ENCODE measurements around the gene PLEKHA5. TPM values are rescaled to one million over a fixed set of nuclear protein-coding genes. Genes with fewer than 3 reads are reported as not detected.
"Not testable (repeated sequence)": the region's sequence is repeated elsewhere in the genome, so short reads cannot be mapped to it uniquely, and the experiment has no call there.

The PLEKHA5 gene
- total RNA-seq, 1 donor: 40.7 TPM

GRCh38 chr12:19088606-19089005 is 40.9 kb upstream of the PLEKHA5 start:
- TF ChIP-seq CTCF (IDR thresholded peaks at IDR 0.05; ENCODE audit: insufficient read depth, low read length): no peak
- H3K4me3 ChIP-seq (ENCODE audit: low read depth, low read length): no peak overlapping the region
- no peak for DNase-seq (ENCODE audit: low read depth)

GRCh38 chr12:19092482-19092881 is 37.1 kb upstream of the PLEKHA5 start:
- not testable (repeated sequence) for DNase-seq (ENCODE audit: low read depth); H3K4me3 ChIP-seq (ENCODE audit: low read depth, low read length)

GRCh38 chr12:19093218-19093617 is 36.3 kb upstream of the PLEKHA5 start:
- no peak overlapping the region for H3K4me3 ChIP-seq (ENCODE audit: low read depth, low read length)
- TF ChIP-seq CTCF (IDR thresholded peaks at IDR 0.05; ENCODE audit: insufficient read depth, low read length): no peak
- no peak for DNase-seq (ENCODE audit: low read depth)

GRCh38 chr12:19095331-19095730 is 34.2 kb upstream of the PLEKHA5 start:
- no peak for TF ChIP-seq CTCF (IDR thresholded peaks at IDR 0.05; ENCODE audit: insufficient read depth, low read length)
- no peak for DNase-seq (ENCODE audit: low read depth)
- H3K4me3 ChIP-seq (ENCODE audit: low read depth, low read length): no peak overlapping the region

- DNase-seq (ENCODE audit: low read depth): peak; percentile 83
- no peak for TF ChIP-seq CTCF (IDR thresholded peaks at IDR 0.05; ENCODE audit: insufficient read depth, low read length)
These were observed 33.6 kb upstream of the PLEKHA5 start for GRCh38 chr12:19095756-19096480.

GRCh38 chr12:19105463-19105862 is 24.1 kb upstream of the PLEKHA5 start:
- TF ChIP-seq CTCF (IDR thresholded peaks at IDR 0.05; ENCODE audit: insufficient read depth, low read length): no peak
- H3K4me3 ChIP-seq (ENCODE audit: low read depth, low read length): no peak overlapping the region

More at GRCh38 chr12:19095756-19096480, 33.6 kb upstream of the PLEKHA5 start:
- H3K4me3 ChIP-seq (ENCODE audit: low read depth, low read length): no peak overlapping the region

GRCh38 chr12:19107750-19108149 is 21.8 kb upstream of the PLEKHA5 start:
- no peak overlapping the region for H3K4me3 ChIP-seq (ENCODE audit: low read depth, low read length)
- TF ChIP-seq CTCF (IDR thresholded peaks at IDR 0.05; ENCODE audit: insufficient read depth, low read length): no peak
- DNase-seq (ENCODE audit: low read depth): no peak

More at GRCh38 chr12:19105463-19105862, 24.1 kb upstream of the PLEKHA5 start:
- DNase-seq (ENCODE audit: low read depth): no peak

Measured in fibroblast of the aortic adventitia (primary cell).